HG02798 (cell line): ENCODE results near the gene KASH5.

Source experiments
- ATAC-seq: cut with Tn5 transposase; IDR thresholded peaks from one replicate; pipeline ENCODE4 v1.9.1; 2021; ENCODE audit warnings: mild to moderate bottlenecking; ENCODE audit not compliant: unreplicated experiment, poor library complexity

Gene KASH5

DNA sequence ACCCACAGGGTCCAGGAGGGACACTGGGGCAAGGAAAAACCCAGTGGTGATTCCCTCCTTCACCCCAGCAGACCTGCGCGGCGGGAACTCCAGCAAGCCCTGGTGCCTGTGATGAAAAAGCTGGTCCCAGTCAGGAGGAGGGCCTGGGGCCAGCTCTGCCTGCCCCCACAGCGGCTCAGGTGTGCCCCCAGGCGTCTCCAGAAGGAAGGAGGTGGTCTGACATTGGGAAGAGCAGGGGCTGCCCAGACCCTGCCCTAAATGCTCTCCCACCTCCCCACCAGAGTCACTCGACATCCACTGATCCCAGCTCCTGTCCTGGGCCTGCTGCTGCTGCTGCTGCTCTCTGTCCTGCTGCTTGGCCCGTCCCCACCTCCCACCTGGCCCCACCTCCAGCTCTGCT lies 29.0 kb downstream of the KASH5 start:
- ATAC-seq, result no peak

DNA sequence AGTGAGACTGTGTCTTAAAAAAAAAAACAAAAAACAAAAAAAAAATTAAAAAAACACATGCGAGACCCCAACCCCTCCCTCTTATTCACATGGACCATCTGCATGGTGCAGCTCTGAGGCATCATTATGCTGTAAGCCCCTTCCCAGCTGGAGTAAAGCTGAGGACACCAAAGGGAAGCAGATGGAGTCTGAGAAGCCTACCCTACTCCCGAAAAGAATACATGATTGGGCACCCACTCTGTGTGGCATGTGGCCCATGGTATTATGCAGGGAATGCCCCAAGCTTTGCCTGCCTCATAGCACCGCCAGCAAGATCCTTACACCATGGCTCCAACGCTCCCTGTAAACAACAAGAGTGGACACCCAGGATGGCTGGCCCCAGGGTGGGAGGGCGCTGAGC lies 30.5 kb downstream of the KASH5 start:
- no peak for ATAC-seq

DNA sequence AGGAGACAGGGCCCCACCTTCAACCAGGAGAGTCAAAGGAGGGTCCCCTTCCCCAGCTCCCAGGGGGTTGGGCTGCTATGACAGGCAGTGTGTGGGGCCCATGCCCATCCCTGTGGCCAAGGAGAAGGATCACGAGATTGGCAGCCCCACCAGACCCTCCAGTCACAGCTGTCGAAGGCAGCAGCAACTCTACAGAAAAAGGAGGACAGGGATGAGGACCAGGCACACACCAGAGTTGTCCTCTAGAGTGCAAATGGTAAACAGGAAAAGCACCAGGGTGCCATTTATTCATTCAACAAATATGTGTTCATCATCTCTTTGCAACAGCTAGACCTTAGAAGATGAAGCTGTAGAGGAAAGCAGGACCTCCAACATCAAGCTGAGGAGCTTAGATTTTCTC lies 31.1 kb downstream of the KASH5 start:
- ATAC-seq, result no peak

DNA sequence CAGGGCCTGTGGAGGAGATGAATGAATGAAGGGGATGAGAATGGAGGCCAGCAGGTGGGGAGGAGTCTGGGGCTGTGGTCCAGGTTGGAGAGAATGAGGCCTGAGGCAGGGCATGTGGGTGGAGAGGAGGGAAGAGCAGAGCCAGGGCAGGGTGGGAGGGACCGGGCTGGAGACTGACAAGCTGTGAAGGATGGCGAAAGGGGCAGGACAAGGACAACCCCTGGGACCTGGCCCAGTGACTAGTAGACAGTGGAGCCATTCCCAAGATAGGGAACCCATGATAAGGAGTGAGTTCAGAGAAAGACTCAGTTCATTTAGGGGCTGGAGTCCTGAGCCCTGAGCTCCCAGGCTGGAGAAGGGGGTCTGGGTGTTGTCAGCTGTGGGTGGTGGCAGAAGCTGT lies 32.2 kb downstream of the KASH5 start:
- no peak for ATAC-seq

DNA sequence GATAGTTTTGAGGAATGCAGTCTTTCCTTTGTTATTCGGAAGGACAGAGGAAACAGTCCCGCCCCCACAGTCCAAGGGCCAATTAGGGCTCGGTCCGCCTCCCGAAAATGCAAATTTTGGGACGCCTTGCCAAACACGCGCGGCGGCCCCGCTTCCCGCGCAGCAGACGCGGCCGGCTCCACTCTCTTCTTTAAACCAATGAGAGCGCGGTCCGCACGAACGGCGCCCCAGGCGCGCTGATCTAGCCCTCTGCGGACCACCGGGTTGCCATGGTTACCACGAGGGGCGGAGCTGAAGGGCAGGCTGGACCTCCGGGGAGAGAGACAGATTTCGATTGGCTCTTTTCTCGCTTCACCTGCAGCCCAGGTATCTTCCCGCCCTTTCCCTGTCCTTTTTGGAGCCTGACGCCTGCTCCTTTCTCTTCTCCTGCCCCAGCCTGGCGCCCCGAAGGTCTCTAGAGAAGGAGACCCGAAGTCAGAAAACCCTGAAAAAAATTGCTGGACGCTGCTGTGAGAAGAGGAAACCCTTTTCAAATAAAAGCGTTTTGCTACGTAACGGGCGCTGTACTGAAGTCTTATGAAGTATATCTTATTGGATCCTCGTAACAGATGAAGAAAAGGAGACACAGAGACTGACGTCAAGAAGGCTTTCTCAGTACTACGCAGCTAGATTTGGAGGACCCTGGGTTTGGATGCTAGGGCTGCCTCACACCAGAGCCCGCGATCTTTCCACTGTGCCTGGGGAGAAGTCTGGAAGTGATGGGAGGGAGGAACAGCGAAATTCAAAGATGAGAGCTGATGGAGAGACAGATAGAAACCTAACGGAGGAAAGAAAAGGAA lies 33.2 kb downstream of the KASH5 start:
- ATAC-seq, result no peak

DNA sequence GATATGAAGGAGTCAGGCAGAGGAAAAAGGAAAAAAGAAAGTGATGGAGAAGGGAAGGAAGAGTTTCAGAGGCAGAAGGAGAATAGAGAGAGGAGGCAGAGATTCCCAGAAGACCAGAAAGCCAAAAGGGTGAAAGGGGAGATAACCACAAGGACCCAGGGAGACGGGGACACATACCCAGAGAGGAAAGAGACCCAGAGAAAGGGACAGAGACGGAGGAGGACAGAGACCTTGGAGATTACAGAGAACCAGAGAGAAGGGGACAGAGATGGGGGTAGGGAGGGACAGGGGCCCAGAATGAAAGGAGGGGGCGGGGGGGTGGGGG lies 33.8 kb downstream of the KASH5 start:
- no peak for ATAC-seq

DNA sequence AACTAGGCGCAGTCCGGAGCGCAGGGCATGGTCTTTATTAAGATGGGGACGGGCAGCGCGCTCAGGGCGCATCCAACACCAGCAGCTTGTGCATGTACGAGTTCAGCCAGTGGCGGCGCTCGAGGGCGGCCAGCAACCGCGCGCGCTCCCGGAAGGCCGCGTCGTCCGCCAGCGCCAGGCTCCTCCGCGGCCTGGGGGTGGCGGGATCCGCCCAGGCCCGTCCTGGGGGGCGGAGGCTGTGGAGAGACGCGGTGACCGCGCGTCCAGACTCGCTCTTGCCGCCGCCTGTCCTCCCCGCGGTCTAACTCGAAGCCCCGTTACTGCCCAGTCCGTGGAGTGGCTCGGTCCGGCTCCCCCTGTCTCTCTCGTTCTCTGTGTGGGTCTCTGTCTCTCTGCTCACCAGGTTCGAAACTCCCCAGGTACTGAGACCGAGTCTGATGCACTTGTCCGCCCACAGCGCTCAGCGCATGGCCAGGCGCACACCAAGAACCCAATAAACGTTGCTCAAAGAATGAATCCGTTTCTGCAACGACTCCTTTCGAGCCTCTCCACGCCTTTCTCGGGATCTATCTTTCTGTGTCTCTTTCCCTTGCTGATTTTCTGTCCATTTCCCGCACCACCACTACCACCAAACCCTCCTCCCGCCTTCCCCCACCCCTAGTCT lies 34.5 kb downstream of the KASH5 start:
- no peak for ATAC-seq

DNA sequence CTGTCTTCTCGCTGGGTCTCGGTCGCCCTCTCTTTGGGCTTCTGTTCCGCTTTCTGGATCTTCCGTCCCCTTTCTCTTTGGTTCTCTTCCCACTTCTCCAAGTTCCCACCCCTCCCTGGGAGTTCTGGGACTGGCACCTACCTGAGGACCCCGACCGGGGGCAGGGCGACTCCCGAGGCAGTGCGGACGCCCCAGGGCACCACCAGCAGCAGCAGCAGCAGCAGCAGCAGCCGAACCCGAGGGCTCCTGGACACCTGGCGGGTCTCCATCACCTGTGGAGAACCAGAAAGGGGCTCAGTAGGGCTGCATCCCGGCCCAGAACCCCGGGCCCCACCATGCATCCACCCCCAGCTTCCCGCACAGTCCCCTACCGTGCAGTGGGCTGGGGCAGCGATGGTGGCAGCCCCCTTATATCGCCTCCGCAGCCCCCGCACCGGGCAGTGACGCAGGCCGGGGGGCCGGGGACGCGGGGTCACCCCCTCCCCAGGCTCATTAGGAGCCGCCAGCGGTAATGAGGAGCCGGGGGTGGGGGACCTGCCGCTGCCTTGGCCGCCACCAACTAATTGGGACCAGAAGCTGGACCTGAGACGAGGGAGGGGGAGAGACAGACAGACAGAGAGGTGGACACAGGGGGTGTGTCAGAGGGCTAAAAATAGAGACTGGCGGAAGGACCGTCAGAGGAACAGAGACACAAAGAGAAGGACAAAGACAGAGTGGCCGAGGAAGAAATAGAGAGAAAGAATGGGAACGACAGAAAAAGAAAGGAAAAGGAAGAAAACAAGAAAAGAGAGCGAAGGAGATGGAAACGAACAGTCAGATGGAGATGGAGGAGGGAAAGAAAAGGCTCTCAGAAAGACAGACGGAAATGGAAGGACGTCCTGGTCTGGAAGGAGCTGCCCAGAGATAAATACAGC lies 35.3 kb downstream of the KASH5 start, which contains the start of gene PTH2:
PTH2 (minus strand) TSS at position 371 of the 914 bp plus-strand sequence; CDS start at position 269, 102 bp downstream.
- no peak for ATAC-seq

DNA sequence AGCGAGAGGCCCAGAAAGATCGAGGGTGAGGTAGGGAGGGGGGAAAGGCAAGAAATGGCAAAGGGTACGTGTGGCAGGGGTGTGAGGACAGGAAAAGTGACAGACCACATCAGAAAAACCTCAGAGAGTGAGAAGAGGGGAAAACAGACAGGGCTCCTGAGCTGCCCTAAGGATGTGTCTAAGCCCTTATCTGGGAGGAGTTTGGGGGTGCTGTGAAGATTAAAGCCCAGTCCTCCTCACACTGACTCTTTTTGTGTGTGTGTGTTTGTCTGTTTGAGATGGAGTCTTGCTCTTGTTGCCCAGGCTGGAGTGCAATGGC lies 35.9 kb downstream of the KASH5 start:
- no peak for ATAC-seq

DNA sequence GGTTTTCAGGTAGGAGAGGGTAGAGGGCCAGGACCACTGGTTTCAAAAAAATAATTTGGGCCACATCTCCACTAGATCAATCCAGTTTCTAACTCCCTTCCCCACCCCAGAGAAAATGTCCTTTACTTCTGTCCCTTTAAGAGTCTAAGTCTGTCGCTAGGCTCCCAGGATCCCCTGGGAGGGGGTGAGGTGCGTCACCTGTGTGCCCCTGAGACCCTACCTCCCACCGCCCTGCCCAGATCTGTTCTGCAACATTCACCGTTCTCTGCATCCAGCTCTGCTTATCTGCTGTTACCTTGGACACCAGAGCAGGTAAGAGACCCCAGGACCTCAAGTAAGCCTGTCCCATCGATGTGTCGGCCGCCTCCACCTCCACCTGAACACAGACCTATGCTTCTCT lies 37.1 kb downstream of the KASH5 start, which contains the start of gene GFY:
GFY (plus strand) TSS at position 211 of the 400 bp plus-strand sequence. CDS start 1,043 bp downstream, outside the sequence.
- no peak for ATAC-seq

DNA sequence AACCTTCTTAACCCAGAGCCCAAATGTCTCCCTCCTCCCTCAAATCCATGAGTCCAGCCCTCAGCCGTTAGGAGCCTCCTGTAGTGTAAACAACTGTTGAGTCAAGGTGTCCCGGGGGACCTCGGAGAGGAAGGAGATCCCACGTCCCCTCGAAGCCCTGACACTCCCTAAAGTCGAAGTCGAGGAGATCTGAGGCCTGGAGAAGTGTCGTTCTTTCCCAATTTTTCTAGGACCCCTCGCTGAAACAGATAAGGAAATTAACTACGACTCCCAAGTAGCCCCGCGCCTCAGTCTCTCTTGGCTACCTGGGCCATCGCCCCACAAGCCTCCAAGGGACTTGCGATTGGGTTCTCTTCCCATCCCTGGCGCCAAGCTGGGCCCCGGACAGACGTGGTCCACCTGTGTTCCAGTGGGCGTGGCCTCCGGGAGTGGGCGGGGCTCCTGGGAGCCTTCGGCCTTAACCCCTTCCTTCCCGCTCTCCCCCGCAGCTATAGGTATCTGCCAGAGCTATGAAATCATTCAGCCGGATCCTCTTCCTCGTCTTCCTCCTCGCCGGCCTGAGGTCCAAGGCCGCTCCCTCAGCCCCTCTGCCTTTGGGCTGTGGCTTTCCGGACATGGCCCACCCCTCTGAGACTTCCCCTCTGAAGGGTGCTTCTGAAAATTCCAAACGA lies 38.0 kb downstream of the KASH5 start:
- ATAC-seq, result no peak

DNA sequence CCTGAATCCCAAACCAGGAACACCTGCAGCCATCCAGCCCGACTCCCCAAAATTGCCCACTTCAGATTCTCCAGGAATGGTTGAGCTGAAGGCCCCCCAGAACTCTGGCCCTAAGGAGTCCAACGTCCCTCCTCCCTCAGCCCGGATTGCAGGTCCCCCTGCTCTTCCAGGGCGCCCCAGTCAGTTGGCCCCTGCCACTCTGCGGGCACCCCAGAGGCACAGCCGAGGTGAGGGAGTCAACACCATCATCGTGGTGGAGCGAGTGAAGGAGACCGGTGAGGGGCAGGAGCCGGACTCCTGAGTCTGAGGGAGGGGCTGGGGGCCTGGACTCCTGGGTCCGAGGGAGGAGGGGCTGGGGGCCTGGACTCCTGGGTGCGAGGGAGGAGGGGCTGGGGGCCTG lies 39.3 kb downstream of the KASH5 start:
- no peak for ATAC-seq

DNA sequence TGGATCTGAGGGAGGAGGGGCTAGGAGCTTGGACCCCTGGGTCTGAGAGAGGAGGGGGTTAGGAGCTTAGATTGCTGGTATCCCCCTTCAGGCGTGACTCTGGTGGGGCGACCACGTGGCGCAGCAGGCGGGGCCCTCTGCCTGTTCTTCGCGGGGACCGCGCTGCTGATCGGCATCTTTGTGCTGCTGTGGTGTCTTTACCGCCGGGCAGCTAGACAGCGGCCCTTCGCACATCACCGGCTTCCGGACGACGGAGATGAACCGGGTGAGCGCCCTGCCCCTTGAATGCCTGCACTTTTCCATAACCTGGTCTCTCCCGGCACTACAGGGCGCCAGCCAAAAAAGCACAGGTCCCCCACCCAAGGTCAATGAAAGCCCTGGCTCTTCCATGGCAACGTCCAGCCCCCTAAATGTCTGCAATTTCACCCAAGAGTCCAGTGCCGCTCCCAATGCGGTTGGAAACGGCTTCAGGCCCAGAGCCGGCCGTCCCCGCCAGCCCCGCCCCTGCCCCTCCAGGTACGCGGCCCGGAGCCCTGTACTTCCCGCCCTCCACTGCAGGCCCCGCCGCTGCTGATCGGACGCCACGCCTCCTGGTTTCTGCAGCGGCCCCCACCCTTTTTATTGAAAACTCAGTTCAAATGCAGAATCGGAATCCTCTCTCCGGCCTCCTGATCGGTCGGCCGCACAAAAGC lies 40.0 kb downstream of the KASH5 start:
- ATAC-seq, result no peak

DNA sequence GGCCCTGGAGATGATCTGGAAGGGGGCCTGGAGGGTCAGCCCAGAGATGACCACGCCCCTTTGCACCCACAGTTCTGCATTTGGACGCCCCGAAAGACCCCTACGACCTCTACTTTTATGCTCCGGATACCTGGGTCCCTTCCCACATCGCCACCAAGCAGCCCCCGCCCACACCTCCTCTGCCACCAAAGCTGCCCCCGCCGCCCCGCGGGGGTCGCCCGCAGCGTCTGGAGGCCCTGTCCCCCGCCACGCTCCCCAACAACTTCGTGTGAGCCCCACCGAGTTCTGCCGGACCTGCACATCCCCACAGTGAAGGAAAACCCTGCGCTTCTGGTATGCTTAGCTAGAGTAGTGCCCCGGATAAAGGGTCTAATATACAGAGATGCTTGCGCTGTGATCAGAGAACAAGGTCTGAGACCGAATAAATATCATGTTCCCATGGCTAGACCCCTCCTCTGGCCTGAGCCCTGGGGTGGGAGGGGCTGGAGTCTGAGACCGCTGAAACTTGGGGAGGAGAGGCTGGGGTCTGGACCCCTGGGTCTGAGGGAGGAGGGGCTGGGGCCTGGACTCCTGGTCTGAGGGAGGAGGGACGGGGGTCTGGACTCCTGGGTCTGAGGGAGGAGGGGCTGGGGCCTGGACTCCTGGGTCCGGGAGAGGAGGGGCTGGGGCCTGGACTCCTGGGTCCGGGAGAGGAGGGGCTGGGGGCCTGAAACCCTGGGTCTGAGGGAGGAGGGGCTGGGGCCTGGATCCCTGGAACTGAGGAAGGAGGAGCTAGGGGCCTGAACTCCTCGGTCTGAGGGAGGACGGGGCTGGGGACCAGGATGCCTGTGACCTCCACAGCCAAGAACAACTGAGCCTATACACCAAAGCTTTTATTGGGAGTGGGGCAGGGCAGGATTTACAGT lies 40.8 kb downstream of the KASH5 start:
- ATAC-seq, result no peak

DNA sequence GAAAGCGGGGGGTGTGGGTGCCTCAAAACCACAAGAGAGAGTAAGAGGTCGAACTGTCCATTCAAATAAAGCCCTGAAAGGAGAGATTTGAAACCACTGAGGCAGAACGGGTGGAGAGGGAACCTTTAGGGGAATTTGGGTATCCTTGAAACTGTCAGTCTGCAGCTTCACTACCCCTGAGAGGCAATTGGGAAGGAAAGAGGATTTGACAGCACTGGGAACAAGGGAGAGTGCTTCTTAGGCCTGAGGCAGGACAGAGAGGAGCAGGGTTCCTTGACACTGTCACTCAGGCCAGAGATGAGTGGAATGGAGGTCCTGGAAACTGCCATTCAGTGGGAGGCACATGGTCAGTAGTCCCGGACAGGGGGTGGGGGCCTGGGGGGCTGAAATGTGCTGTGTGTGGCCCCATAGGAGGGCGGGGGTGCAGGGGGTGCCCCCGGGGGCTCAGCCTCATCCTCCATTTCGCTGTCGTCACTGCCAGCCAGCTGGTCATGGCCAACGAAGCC lies 42.2 kb downstream of the KASH5 start:
- no peak for ATAC-seq

DNA sequence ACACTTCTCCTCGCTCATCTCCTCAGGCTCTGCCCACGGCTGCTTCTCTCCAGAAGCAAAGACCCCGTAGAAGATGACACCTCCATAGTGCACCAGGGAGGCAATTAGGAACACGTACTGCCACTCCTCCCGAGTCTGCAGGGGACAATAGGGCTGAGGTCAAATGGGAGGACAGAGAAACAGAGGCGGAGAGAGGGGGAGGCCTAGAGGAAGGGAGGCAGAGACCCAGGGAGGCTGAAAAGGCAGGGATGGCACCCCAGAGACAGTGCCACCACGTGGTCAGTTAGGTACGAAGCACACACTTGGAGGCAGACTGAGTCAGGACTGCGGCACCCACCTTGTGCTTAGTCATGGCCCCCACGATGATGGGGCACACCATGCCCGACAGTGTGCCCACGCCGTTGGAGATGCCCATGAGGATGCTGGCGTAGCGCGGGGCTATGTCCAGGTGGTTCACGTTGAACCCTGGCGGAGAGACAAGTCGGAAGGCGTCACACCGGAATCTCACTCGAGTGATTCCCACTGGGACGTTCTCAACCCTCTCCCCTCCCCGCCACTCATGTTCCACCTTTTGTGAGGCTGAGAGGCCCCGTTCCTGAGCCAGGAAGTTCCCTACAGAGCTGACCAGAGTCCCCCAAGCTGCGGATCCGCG lies 42.8 kb downstream of the KASH5 start:
- ATAC-seq, result no peak

DNA sequence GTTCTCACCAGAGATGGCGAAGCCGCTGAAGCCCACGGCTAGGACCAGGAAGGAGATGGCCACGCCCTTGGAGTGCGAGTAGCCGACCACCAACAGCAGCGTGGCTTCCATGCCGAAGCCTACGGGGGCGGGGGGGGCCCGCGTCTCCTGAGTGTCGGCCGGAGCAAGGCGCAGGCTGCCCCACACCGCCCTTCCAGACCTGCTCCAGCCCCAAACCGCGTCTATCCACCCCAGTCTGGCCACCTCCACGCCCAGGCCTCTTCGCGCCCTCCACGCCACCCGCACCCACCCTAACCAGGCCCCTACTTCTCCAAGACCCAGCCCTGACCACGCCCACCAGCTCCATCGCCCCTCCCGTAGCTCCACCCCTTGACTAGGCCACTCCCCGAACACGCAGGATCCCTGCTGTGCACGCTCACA lies 43.3 kb downstream of the KASH5 start:
- ATAC-seq, result no peak
